CD14-positive monocyte (primary cell): ENCODE data around the gene CCL28. TPM values are rescaled to one million over a fixed set of nuclear protein-coding genes. Genes with fewer than 3 reads are reported as not detected.

Experiments used
- DNase-seq, 3 donors: peaks; one replicate each; pipeline ENCODE4 v3.0.0-alpha.2; 2011 to 2022
- H2AFZ ChIP-seq: 2 replicates; pipeline ENCODE4 v1.6.0; 2012; ENCODE audit warnings: mild to moderate bottlenecking, low read depth, low read length, inconsistent platforms; ENCODE audit not compliant: insufficient read depth, poor library complexity, severe bottlenecking
- H3K27ac ChIP-seq, 2 donors: 1 replicate in 1 of 2; 2 replicates in 1 of 2; pipeline ENCODE4 v1.5.1; 2012 to 2013; ENCODE audit warnings: low read length in 2 of 2, control low read depth in 1 of 2, inconsistent platforms in 1 of 2, low read depth in 1 of 2, mild to moderate bottlenecking in 1 of 2
- H3K27me3 ChIP-seq, 2 donors: one replicate each; pipeline versions ENCODE4 v1.6.0 to v1.6.1; 2011 to 2013; ENCODE audit warnings: low read length in 2 of 2; ENCODE audit not compliant: control insufficient read depth in 2 of 2, insufficient read depth in 2 of 2
- H3K36me3 ChIP-seq, 2 donors: replicated peaks in 1 of 2; 1 replicate in 1 of 2; 2 replicates in 1 of 2; pipeline versions ENCODE4 v1.5.1 to v1.6.1; 2012 to 2013; ENCODE audit warnings: low read length in 2 of 2, control low read depth in 1 of 2, inconsistent platforms in 1 of 2, mild to moderate bottlenecking in 1 of 2; ENCODE audit not compliant: insufficient read depth in 2 of 2, control insufficient read depth in 1 of 2
- H3K4me1 ChIP-seq, 2 donors: 1 replicate in 1 of 2; 2 replicates in 1 of 2; pipeline versions ENCODE4 v1.5.1 to v1.6.1; 2012 to 2013; ENCODE audit warnings: low read length in 2 of 2, control low read depth in 1 of 2, inconsistent platforms in 1 of 2, mild to moderate bottlenecking in 1 of 2, moderate library complexity in 1 of 2; ENCODE audit not compliant: insufficient read depth in 2 of 2, control insufficient read depth in 1 of 2
- H3K4me2 ChIP-seq: replicated peaks from 2 replicates; pipeline ENCODE3; 2012; ENCODE audit warnings: low read length, moderate library complexity, mild to moderate bottlenecking; ENCODE audit not compliant: poor library complexity, severe bottlenecking; ENCODE audit errors: extremely low read depth
- H3K4me3 ChIP-seq, 3 experiments: fragments of 200-600 bp in 1 of 3; sonication (generic) in 1 of 3; replicated peaks in 1 of 3; 1 replicate in 2 of 3; 2 replicates in 1 of 3; pipeline ENCODE4 v1.5.1; 2011 to 2013; ENCODE audit warnings: low read length in 3 of 3, mild to moderate bottlenecking in 3 of 3, control low read depth in 2 of 3, low read depth in 2 of 3, inconsistent platforms in 1 of 3, moderate library complexity in 1 of 3
- H3K79me2 ChIP-seq: 2 replicates; pipeline ENCODE4 v1.6.0; 2012; ENCODE audit warnings: mild to moderate bottlenecking, control low read depth, inconsistent platforms, low read length, moderate library complexity; ENCODE audit not compliant: insufficient read depth
- H3K9ac ChIP-seq: 2 replicates; pipeline ENCODE4 v1.6.0; 2017; ENCODE audit warnings: low read length, mild to moderate bottlenecking; ENCODE audit not compliant: insufficient read depth, poor library complexity, severe bottlenecking
- H3K9me3 ChIP-seq, 2 donors: replicated peaks in 1 of 2; 1 replicate in 1 of 2; 2 replicates in 1 of 2; pipeline versions ENCODE4 v1.5.1 to v1.6.1; 2012 to 2013; ENCODE audit warnings: low read length in 2 of 2, control low read depth in 1 of 2; ENCODE audit not compliant: control insufficient read depth in 1 of 2, insufficient read depth in 1 of 2
- H4K20me1 ChIP-seq: 2 replicates; pipeline ENCODE4 v1.6.0; 2012; ENCODE audit warnings: mild to moderate bottlenecking, low read length, control low read depth, moderate library complexity; ENCODE audit not compliant: insufficient read depth
- H3K27ac Mint-ChIP-seq, 7 donors: one replicate each; pipeline ENCODE4 v1.8.0; 2020; ENCODE audit warnings: mild to moderate bottlenecking in 7 of 7, mixed read lengths in 7 of 7, moderate library complexity in 6 of 7, inconsistent platforms in 2 of 7
- H3K27me3 Mint-ChIP-seq, 3 donors: one replicate each; pipeline ENCODE4 v1.8.0; 2021 to 2022; ENCODE audit warnings: low read depth in 3 of 3, mild to moderate bottlenecking in 3 of 3, mixed read lengths in 3 of 3, moderate library complexity in 3 of 3, inconsistent platforms in 1 of 3
- H3K36me3 Mint-ChIP-seq, 2 donors: one replicate each; pipeline ENCODE4 v1.8.0; 2020; ENCODE audit warnings: mixed read lengths in 2 of 2, inconsistent platforms in 1 of 2, mild to moderate bottlenecking in 1 of 2
- H3K4me1 Mint-ChIP-seq: one replicate; pipeline ENCODE4 v1.8.0; 2020; ENCODE audit warnings: mild to moderate bottlenecking, mixed read lengths
- H3K4me3 Mint-ChIP-seq, 2 donors: one replicate each; pipeline ENCODE4 v1.8.0; 2020; ENCODE audit warnings: mild to moderate bottlenecking in 2 of 2, mixed read lengths in 2 of 2, moderate library complexity in 1 of 2
- H3K9me3 Mint-ChIP-seq, 7 donors: one replicate each; pipeline ENCODE4 v1.8.0; 2020 to 2022; ENCODE audit warnings: mixed read lengths in 7 of 7, mild to moderate bottlenecking in 6 of 7, moderate library complexity in 6 of 7, inconsistent platforms in 2 of 7
- CTCF ChIP-seq: fragments of 200-600 bp; IDR thresholded peaks from one replicate; pipeline ENCODE4 v1.8.0; 2022; ENCODE audit warnings: antibody characterized with exemption, mild to moderate bottlenecking
- WGBS: methylation state at CpG from one replicate; pipeline ENCODE4 v1.1.5; 2013; ENCODE audit warnings: missing lambda C conversion rate; ENCODE audit not compliant: insufficient coverage; 5-methylcytosine and 5-hydroxymethylcytosine counted together
- intact Hi-C, 2 donors: fragments of 100-400 bp; cut with micrococcal nuclease; formaldehyde crosslinking; loops; one replicate each; pipeline versions ENCODE4 v1.15.0 to v1.15.1; 2023
- polyA plus RNA-seq, 3 donors: library from polyadenylated mRNA; depleted of rRNA in 1 of 3; unstranded in 2 of 3; stranded (reverse) in 1 of 3; fragments of 300-500 nt in 2 of 3; fragments of >200 nt in 1 of 3; fragmentation: Illumina TruSeq in 2 of 3; gene quantifications; 1 replicate in 2 of 3; 2 replicates in 1 of 3; pipeline ENCODE4 v1.2.3, GENCODE V29; 2012 to 2021

Gene CCL28
- polyA plus RNA-seq, 3 donors, result 0.10 to 0.51 (median 0.32) TPM

GRCh38 chr5:43332401-43332800 is 79.8 kb downstream of the CCL28 start:
- Histone ChIP-seq H3K79me2 (no peaks in the 10 kb centered on the region), H3K27me3 (no peaks in the 10 kb centered on the region), H3K9ac (no peak overlapping the region), H3K9me3 (peaks cover 27 to 30% of the 10 kb centered on the region in 2 donors), H3K4me3 (no peak overlapping the region), H3K36me3 (no peaks in the 10 kb centered on the region), H3K27ac (no peak overlapping the region), H4K20me1 (no peaks in the 10 kb centered on the region), H2AFZ (no peak overlapping the region), H3K4me1 (no peaks in the 10 kb centered on the region), H3K4me2 (no peak overlapping the region)
- peaks cover 3% of the 10 kb centered on the region in 2 donors for H3K36me3 Mint-ChIP-seq
- intact Hi-C loops, result no loop called here
- TF ChIP-seq CTCF, result no peak
- H3K4me1 Mint-ChIP-seq, result no peaks in the 10 kb centered on the region
- peaks cover 0 to 3% (median 1%) of the 10 kb centered on the region in 3 donors for H3K27me3 Mint-ChIP-seq
- no peak overlapping the region for H3K27ac Mint-ChIP-seq
- no peak for DNase-seq
- H3K9me3 Mint-ChIP-seq, result peaks cover 18 to 46% (median 35%) of the 10 kb centered on the region in 7 donors
- no peak overlapping the region for H3K4me3 Mint-ChIP-seq
- 100% methylated on average over 1 of the region's 1 CpG for WGBS

Other genes starting within 250 kb of the CCL28 start
- gene NIM1K, start 220.2 kb downstream of the CCL28 start, polyA plus RNA-seq, result under 1 TPM in 1 of 3 donors, not detected in 2; 0.13 TPM
- 10 to 100 TPM in 1 of 3 donors, 1 to 10 TPM in 2; 6.0 to 10.9 (median 7.8) TPM for gene HMGCS1, start 99.0 kb downstream of the CCL28 start, polyA plus RNA-seq
- gene TMEM267, start 71.5 kb upstream of the CCL28 start, polyA plus RNA-seq, result 10 to 100 TPM in 2 of 3 donors, 1 to 10 TPM in 1; 4.4 to 13.9 (median 11.8) TPM
- gene C5orf34, start 102.8 kb upstream of the CCL28 start, polyA plus RNA-seq, result under 1 TPM; 0.17 to 0.59 (median 0.29) TPM
- 10 to 100 TPM; 31.4 to 49.2 (median 41.0) TPM for gene PAIP1, start 144.7 kb upstream of the CCL28 start, polyA plus RNA-seq
- gene NNT, start 190.8 kb upstream of the CCL28 start, polyA plus RNA-seq, result 10 to 100 TPM; 17.1 to 47.2 (median 41.2) TPM